Renal cortex interstitium (tissue), 11 donors: ENCODE data around the gene RND1. TPM values are rescaled to one million over a fixed set of nuclear protein-coding genes. Genes with fewer than 3 reads are reported as not detected.
A peak's percentile ranks its signal among the peaks of the same experiment; 100 is the strongest.
"Not testable (repeated sequence)": the region's sequence is repeated elsewhere in the genome, so short reads cannot be mapped to it uniquely, and the experiment has no call there.

Source experiments
- DNase-seq, 11 donors: peaks; one replicate each; pipeline ENCODE4 v3.0.0-alpha.2; 2013; ENCODE audit warnings: low read depth in 9 of 11, low spot score in 4 of 11; ENCODE audit errors: extremely low read depth in 1 of 11
- polyA plus RNA-seq, 3 donors: library from polyadenylated mRNA; unstranded; fragments of 120-200 nt; gene quantifications; one replicate each; pipeline ENCODE4 v1.2.1, GENCODE V29; 2013; ENCODE audit not compliant: insufficient read length in 3 of 3

RND1 gene
- polyA plus RNA-seq, 3 donors, result 2.4 to 2.8 (median 2.6) TPM

DNA sequence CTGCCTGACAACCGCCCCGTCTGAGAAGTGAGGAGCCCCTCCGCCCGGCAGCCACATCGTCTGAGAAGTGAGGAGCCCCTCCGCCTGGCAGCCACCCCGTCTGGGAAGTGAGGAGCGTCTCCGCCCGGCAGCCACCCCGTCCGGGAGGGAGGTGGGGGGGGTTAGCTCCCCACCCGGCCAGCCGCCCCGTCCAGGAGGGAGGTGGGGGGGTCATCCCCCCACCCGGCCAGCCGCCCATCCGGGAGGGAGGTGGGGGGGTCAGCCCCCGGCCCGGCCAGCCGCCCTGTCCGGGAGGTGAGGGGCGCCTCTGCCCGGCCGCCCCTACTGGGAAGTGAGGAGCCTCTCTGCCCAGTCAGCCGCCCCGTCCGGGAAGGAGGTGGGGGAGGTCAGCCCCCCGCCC lies 23.6 kb downstream of the RND1 start:
- DNase-seq, result not testable (repeated sequence)

DNA sequence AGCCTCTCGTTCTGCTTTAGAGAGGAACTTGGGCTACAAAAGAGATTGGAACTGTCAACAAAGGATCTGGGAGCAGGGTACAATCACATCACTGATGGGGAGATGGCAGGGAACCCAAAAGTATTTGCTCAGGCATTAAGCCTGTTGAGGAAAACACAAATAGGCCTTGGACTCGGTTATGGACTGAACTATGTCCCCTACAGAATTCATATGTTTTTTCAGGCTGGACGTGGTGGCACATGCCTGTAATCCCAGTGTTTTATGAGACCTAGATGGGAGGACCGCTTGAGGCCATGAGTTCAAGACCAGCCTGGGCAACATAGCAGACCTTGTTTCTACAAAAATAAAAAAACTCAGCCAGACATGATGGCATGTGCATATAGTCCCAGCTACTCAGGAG lies 27.6 kb downstream of the RND1 start:
- no peak for DNase-seq

DNA sequence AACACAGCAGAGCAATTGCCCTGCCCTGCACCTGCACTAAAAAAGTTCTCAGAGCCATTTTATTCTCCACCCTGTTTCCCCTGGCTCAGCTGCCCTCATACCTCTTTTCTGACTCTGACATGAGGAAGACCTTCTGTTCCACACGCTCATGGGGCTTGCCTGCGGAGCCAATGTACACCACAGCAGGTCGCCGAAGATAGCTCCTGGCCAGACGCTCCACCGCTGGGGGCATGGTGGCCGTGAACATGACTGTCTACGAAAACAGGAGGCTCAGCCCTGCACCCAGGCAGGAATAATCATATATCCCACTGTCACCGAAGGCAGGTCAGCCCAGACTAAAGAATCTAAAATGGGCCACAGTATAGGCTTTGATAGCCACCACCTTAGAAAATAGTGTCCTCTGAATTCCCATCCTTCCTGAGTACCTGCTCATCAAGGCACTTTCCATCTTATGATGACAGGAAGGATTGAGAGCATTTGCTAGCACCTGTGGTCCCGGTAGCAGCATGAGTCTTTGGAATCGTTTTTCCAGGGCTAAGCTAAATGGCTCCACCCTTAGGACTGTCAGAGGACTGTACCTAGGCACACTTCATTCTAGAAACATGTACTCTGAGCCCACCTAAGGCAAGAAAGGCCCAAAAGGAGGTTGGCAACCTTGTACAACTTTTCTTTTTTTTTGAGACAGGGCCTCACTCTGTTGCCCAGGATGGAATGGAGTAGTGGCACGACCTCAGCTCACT lies 33.2 kb downstream of the RND1 start:
- DNase-seq, result no peak

DNA sequence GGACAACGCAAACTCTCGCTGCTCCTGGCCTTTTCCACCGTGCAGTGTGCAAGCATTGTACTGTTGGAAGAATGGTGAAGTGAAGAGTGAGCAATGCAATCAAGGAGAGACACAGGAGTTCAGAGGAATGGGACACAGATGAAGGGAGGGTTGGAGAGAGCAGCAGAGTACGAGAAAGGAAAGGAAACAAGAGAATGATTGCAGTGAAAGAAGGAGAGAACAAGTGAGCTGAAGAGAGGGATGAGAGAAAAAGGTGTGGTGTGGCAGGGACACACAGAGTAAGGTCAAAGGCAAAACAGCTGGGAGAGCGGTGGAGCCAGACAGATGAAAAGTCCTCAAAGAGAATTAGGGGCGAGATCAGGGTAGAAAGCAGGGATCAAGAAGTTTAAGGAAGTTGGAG lies 34.4 kb downstream of the RND1 start:
- no peak for DNase-seq

DNA sequence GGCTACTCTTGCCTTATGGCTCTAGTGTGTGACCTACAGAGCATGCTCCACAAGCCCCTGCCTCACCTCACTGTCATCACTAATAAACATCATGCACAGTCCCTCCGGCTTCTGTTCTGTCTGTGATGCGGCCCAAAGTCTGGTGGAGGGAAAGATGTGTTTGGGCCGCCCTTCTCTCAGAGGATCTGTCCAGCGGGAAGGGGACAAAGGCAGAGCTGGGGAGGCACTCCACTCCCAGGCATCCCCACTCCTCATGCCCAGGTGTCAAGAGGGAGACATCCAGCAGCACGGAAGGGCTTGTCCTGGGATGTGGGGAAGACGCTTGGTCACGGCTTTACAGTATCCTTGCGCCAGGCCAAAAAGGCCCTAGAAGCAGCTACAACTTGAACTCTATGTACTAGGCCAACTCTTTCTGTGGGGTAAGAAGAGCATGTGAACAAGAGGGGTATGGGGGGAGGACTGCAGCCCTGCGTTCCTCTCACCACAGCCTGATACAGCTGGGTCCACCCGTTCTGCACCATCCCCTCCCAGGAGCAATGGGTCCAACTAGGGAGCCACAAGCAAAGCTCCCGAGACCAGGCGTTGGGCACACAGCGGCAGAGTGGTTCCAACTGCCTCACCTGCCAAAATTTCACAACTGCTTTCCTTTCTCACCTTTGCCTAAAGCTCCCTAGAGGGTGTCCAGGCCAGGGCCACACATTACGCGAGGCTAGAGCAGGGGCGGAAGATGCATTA lies 36.7 kb downstream of the RND1 start:
- no peak for DNase-seq

DNA sequence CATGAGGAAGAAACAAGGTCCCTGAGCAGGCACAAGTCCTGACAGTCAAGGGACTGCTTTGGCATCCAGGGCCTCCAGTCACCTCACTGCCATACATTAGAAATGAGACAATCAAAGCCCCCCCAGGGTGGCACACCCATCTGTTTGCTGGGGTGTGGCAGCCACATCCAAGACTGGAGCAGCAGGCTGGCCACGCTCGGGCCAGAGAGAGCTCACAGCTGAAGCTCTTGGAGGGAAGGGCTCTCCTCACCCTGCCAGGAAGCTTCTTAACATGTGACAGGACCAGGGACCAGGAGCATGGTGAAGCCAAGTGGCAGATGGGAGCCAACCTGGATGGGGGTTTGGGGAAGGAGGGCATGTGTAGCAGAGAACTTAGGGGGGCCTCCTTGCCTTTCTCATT lies 37.4 kb downstream of the RND1 start:
- no peak for DNase-seq

DNA sequence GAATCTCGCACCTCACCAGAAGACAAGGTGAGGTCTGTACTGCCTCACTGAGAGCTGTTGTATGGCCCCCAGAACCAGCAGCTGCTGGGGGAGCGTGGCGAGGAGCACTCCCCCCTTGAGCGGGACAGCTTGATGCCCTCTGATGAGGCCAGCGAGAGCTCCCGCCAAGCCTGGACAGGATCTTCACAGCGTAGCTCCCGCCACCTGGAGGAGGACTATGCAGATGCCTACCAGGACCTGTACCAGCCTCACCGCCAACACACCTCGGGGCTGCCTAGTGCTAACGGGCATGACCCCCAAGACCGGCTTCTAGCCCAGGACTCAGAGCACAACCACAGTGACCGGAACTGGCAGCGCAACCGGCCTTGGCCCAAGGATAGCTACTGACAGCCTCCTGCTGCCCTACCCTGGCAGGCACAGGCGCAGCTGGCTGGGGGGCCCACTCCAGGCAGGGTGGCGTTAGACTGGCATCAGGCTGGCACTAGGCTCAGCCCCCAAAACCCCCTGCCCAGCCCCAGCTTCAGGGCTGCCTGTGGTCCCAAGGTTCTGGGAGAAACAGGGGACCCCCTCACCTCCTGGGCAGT lies 38.1 kb downstream of the RND1 start:
- DNase-seq, result no peak

DNA sequence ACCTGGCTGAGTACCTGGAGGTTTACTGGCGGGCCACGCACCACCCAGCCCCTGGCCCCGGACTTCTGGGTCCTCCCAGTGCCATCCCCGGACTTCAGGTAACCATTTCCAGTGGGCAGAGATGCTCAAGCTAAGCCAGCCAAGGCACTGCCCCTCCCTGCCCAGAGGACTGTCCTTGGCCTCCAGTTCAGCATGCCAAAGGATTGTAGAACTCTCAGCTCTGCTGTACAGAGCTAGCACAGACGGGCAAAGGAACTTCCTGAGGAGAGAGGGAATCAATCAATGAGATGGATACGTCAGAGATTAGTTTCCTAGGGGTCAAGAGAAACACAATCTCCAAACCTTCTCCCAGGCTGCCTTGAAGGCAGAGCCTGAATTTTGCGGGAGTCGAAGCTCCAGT lies 38.6 kb downstream of the RND1 start:
- DNase-seq, result no peak

DNA sequence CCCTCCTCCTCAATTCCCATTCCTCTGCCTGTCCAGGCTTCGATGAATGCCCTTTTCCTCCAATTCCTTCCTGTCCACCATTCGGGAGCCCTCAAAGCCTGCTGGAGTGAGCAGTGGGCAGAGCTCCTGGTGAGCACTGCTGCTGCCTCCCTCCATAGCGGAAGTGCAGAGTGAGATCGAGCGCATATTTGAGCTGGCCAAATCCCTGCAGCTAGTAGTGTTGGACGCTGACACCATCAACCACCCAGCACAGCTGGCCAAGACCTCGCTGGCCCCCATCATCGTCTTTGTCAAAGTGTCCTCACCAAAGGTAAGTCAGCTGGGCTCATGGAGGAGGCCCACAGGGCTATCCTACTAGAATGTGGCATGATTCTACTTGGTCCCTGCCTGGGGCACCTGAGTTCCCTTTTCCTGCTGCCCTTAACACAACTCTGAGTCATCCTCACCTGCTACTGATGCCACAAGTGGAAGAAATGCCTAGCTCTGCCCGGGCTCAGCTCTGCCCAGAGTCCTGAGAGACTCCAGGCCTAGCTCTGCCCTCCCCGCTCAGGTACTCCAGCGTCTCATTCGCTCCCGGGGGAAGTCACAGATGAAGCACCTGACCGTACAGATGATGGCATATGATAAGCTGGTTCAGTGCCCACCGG lies 39.3 kb downstream of the RND1 start:
- no peak for DNase-seq

DNA sequence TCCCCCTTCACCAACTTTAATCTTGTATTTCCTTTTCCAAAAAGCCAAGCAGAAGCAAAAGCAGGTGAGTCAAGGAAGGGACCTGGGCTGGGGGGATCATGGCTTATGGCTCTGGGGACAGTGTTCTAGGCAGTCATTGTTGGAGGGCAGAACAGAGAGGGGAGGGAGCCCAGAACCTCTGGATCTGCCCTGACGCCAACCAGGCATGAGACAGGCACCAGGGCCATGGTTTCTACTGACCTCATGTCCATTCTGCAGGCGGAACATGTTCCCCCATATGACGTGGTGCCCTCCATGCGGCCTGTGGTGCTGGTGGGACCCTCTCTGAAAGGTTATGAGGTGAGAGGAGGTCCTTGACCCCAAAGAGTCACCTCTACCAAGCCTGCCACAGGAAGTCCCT lies 40.8 kb downstream of the RND1 start:
- no peak for DNase-seq

DNA sequence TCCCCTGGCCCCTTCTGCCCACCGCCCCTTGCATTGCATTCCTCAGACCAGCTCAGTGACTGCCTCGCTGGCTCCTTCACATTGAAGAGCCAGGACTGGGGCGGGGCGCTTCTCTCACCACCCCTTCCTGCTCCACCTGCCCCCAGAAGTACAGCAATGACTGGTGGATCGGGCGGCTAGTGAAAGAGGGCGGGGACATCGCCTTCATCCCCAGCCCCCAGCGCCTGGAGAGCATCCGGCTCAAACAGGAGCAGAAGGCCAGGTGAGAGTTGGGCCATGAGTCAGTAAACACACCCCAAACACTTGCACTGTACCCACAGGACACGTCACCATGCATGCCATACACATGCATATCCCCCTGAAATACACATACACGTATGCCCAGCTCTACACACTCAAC lies 41.6 kb downstream of the RND1 start:
- DNase-seq, result no peak

DNA sequence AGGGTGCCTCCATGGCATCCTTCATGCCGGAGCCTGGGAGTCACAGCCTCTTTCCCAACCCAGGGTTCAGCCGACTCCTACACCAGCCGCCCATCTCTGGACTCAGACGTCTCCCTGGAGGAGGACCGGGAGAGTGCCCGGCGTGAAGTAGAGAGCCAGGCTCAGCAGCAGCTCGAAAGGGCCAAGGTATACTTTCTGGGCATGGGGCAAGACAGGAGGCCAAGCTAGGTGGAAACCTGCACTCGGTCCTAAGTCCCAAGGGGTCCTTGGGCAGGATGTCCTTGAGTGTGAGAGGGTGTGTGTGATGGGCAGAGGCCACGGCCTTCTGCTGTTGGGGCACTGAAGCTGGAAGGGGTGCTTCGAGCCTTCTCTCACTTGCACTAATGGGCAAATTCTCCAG lies 42.4 kb downstream of the RND1 start:
- DNase-seq, result no peak

DNA sequence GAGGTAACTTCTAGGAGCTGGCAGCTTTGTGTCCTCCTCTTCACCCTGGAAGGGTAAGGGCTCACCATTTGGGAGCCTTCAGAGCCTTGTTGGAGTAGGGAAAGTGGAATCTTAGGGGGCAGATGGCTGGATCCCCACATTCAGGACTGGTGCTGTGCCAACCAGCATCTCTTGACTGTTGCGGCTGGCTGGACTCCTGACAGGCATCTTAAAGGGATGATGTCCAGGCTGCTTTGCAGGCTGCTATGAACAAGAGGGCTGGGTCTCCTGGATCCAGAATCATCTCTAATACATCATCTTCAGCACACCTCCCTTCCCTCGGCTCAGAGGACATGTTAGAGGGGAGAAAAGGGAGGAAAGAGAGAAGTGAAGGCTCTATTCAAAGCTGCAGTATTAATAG lies 43.0 kb downstream of the RND1 start:
- no peak for DNase-seq

DNA sequence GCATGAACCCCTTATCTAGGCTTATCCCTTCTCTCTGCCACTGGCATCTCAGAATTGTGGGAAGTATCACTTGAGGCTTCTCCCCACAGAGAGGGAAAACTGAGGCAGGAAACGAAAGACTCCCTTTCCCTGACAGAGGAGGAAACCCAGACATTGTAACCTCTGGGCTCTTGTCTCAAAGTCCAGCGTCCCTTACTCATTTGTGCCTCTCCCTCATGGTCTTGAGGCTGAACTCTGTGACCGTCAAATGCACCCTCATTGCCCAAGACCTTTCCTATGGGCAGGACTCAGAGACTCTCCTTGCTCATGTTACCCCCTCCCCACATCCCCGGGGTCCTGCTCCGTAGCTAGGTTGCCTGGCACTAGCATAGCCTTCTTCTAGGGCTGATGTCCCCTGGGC lies 43.5 kb downstream of the RND1 start:
- no peak for DNase-seq

DNA sequence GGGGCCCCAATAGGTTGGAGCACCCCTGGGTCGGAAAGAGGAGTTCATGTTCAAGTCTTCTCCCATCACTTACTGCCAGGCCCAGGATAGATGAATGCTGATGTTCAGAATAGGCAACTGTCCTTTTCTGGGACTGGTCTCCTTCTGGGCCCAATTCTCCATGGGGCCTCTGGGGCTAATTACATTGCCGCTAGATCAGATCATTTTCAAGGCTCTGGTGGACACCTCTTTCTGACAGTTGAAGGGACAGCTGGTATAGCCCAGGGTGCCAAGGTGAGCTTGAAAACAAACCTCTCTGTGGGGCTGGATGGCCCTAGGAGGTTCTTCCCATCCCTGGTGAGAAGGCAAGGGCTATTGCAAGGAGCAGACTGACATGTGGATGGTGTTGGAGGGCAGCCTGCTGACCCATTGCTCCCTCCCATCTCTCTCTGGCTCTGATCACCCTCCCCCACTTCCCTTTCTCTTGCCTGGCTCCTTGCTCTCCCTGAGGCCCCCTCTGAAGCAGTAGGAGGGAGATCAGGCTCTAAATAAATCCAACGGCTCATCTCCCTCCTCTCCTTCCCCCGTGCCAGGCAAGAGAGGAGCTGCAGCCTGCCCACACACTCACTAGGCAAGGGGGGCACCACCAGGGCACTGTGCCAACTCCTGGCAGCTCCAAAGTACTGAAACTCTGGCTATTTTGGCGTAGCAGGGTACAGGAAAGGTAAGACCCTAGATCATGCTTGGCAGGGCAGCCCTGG lies 45.5 kb downstream of the RND1 start:
- peak in 1 of 11 donors; percentile 22 for DNase-seq

DNA sequence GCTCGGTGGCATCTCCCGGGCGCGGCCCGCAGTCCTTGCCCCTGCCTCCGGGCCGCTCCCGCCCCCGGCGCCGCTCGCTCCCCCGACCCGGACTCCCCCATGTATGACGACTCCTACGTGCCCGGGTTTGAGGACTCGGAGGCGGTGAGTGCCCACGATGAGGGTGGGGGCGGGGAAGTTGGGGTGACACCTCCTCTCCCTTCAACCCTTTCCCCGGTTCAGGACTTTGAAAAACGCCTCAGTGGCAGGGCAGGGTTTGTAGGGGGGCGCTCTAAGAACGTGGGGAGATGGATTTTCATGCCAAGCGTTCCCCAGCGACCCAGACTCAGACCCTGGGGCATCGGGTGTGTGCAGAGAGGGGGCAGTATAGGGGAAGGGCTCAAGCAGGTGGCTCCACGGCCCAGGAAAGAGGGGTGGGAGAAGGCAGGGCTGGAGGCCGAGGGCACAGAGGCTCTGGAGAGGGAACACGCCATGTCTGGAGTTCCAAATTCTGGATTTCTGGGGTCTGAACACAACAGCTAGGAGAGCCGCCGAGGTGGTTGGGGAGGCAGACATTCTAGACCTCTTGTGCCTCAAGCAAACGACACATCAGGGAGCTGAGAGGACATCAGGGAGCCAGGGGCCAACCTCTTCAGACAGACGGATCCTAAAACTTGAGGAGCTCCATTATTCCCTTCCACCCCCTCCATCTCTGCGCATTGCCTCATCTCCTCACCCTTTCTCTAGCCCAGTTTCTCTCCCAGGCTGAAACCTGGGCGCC lies 46.7 kb downstream of the RND1 start:
- DNase-seq, result peak in 1 of 11 donors; percentile 32

DNA sequence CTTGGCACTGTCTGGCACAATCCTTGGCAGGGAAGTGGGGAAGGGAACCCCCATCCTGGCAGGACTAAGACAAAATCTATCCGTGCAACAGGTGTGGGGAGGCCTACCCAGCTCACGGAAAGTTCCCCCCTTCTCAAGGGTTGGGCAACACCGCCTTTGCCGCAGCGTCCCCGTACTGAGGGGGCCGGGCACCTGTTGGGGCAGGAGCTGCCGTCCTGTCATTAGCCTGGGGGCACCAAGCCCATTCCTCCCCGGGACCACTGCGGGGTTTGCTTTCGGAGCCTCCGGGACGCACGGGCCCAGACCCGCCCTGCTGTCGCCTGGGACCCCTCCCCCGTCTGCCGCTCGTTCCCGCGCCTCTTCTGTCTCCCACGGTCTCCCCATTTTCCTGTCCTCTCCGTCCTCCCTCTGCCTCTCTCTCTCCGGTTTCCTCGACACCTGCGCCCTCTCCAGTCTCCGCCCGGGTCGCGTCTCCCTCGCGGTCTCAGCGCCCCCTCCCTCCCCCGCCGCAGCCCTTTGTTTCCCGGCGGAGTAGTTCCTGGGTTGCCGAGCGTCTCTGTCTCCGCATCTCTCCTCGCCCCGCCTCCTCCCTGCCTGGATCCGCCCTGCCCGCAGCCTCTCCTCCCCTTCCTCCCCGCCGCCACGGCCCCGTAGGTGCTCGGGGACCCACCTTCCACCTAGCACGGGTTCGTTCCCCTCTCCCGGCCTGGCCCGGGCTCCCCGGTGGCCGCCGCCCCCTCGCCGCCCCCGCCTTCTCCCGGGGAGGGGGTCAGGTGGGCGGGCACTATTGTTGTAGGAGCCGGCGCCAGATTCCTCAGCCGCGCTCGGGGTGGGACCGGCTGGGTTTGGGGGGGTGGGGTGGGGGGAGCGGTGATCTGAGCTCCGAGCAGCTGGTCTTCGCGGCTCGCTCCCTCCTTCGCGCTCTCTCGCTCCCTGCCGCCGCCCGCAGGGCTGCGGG lies 47.5 kb downstream of the RND1 start, which contains the start of gene CACNB3:
CACNB3 (plus strand) TSS at position 624 of the 958 bp plus-strand sequence. CDS start 434 bp downstream, outside the sequence.
- peak in 4 of 11 donors; percentile 62 to 65 (median 64) for DNase-seq
